ENCODE results near the gene CHRM2.
"Not testable (repeated sequence)": the region's sequence is repeated elsewhere in the genome, so short reads cannot be mapped to it uniquely, and the experiment has no call there.

CHRM2 gene

DNA sequence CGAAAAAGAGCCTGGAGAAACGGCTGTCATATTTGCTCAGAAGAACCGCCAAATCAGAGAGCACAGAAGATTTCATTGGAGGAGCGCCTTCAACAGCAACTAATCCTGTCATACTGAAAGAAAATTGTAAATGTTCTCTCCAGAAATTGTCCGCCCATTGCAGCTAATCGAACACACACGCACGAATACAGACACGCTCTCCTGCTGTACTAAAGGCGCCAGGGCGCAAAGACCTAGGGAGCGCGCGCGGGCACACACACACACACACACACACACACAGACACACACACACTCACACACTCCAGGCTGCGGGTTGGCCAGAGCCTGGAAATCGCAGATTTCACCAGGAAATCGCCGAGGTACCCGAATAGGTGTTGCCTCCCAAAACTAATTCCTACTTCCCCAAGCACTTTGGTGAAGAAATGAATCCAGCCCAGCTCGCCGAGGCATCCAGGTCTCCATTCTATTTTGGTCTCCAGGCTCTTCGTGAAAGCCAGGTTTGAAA is at the start of gene CHRM2:
Gene CHRM2, plus strand, starts transcription at position 157 of the 505 bp plus-strand sequence. CDS start 146,214 bp downstream, outside the sequence.
- no peak for DNase-seq

DNA sequence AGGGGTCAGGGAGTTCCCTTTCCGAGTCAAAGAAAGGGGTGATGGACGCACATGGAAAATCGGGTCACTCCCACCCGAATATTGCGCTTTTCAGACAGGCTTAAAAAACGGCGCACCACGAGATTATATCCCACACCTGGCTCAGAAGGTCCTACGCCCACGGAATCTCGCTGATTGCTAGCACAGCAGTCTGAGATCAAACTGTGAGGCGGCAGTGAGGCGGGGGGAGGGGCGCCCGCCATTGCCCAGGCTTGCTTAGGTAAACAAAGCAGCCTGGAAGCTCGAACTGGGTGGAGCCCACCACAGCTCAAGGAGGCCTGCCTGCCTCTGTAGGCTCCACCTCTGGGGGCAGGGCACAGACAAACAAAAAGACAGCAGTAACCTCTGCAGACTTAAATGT is 37.1 kb upstream of the CHRM2 start:
- not testable (repeated sequence) for DNase-seq

DNA sequence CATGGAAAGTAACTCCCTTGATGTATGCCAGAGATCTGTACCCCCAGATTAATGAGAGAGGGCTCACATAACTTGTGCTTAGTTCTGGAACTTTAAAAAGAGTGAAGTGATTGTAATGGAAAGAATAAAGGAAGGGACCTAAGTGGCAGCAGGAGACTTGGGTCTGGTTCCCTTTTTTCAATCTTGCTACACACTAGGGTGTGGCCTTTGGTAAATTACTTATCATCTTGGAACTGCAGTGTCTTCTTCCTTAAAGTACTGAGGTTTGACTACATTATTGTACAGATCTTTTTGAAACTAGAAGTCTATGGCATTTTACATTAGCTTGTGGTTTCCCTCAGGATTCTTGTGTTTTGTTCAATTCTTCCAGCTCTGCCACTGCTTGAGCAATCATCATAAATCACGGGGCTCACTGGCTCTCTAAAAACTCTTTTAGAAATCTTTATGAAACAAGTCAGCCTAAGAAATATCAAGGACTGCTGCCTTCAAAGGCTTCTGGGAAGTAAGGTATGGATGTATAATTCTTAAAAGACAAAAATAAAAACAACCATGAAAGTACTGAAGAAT is 22.5 kb upstream of the CHRM2 start:
- no peak for DNase-seq

DNA sequence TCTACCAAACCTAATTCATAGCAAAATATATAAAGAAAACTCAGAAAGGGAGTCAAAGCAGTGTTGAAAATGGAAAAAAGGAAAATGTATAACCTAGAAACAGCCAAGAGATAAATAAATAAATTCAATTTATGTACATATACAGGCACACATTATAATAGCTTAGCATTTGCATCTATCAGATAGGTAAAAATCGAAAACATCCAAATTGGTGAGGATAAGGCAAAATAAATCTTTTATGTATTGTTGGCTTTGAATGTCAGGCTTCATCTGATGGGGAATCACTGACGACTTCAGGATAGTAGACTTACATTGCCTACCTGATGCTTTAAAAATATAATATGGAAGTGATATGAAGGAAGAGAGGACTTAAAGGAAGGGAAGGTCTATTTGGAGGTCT is 20.6 kb upstream of the CHRM2 start:
- no peak for DNase-seq

DNA sequence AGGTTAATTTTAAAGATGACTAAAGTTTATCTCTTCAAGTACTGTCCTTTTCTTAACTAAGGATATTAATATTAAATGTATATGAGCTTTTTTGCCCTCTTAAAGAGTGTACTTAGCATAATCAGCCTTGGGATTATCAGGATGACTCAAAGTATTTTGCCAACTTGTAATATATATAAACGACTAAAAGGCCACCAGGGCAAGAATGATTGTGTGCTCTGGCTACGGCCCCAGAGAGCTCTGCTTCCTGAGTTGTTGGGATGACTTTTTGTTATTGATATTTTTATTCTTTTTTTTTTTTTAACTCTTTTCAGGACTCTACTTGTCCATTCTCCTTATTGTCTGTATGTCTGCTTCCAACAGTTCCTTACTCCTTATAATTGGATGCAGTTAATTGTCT is 14.8 kb upstream of the CHRM2 start:
- DNase-seq = no peak

DNA sequence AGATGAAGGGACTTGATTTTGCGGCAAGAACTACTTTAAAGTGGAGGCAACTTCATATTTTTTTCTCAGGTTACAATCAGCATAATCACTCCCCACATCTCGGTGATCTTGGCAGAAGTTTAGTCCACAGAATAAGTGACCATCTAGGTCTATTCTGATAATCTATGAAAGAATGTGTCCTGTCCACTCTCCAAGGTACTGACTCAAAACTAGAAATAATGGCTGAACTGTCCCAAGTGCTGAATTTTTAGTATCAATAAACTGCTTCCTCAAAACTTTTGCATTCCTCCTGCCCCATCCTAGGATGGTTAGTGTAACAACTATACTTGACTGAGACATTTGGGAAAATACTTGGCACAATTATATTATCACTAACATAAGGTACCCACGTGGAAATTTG is 10.9 kb upstream of the CHRM2 start:
- DNase-seq = no peak

DNA sequence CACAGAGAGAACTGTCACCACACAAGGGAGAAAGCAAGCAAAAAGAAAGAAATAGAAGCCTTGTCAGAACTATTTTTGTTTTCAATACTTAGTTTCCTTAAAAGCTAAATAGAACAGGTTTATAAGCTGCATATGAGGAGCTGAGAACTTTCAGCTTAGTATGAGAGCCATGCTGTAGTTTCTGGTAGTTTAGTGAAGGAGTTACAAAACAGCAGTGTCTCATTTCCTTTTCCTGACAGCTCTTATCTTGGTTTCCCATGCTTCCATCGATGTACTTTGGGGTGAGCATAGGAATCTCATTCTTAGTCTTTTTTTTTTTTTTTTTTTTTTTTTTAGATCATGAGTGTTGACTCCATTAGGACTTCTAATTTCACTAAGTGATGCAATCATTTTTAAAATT is 8.6 kb upstream of the CHRM2 start:
- no peak for DNase-seq

DNA sequence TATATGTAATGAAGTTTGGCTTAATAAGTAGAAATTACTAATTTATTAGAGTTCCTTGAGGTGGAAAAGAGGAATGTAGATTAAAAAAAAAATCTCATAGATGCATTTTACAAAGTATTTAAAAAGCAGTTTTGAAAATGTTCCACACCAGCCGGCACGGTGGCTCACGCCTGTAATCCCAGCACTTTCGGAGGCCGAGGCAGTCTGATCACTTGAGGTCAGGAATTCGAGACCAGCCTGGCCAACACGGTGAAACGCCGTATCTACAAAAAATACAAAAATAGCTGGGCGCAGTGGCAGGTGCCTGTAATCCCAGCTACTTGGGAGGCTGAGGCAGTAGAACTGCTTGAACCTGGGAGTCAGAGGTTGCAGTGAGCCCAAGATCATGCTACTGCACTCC is 3.2 kb upstream of the CHRM2 start:
- no peak for DNase-seq

DNA sequence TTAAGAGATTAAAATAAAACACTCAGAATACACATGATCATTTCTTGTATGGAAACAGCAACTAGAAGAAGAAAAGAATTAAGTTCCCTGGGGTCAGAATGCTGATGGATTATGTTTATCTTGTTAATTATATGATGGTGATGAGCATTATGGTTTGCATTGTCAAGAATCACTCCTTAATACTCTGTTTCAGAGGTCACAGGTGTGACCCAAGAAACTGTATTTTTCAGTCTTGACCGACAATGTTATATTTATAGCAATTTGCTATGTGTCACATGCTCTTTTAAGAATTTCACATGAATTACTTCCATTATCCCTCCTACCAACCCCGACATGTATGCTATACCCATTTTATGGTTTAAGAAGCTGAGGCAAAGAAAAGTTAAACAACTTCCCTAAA is 2.7 kb upstream of the CHRM2 start:
- DNase-seq = no peak

DNA sequence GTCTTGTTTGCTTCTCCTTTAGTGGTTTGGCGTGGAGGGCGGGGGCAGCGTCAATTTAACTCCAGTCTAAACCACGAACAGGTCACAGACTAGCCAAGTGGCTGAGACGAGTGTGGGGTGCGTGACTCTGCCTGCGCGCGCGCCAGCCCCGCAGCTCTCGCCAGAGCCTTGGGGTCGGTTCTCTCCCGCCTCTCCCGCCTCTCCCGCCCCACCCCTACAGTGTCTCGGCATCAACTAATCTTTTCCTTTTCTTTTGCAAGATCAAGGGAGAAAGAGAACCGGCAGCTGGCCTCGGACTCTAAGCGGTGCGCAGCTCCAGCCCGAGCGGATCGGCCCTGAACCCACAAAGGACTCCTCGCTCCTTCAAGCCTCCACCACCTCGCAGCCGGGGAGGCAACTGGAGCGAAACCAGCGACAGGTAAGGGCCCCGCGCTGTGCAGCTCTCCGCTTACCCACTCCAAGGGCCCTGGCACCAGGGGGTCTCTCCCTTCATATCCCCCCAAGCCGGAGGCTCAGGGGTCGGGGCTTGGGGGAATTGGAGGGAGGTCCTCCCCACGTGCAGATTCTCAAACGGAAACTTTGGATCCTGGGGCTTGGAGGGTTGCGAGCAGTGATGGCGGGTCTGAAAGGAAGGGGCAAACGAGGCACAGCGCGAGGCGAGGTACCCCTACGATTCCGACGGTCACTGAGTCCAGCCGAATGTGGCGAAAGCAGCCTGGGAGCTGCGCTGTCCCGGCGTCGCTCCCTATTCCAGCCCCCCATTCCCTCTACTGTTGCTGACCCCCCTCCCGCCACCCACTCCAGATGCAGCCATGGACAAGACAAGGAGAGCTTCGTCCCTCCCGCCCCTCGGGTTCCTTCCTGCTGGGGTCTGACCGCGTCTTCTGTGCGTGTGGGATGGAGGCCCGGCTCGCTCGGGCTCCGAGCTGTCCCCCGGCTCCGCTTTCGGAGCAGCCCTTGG is 829 bp downstream of the CHRM2 start:
- no peak for DNase-seq

DNA sequence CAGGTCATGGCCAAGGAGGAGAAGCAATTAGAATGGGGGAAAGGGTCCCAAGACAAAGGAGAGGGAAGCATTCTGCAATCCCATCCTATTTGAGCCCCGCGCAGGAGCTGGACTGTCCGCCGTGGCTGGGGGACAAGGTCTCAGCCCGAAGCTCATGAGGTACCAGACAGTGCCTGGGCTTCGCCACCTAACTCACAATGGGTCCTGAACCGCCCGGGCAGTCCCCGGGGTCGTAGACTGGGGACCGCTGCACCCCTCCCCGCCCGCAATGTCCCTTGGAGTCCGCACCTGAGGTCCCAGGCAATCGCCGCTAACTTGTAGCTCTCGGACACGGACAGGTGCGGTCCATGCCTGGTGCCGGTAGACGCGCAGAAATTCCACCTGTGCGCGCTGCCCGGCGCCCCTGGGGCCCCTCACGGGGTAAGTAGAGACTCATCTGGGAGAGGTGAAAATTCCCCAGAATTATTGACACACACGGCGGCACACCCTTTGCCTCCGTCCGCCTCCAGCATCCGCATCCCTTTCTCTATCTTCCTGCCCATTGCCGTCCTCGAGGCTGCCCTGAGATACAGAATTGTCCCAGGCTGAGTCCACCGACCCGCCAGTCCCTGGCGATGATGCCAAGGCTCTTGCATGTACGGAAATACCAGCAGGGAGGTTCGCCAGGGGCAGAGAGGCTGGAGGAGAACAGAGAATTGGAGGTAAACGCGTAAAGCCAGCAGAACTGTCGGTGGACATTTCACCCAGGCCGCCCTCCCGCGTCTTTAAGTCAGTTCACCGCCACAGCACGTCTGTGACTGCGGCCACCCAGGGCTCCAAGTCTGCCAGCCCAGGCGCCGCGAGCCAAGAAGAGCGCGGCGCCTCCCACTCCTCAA is 1.8 kb downstream of the CHRM2 start:
- no peak for DNase-seq

DNA sequence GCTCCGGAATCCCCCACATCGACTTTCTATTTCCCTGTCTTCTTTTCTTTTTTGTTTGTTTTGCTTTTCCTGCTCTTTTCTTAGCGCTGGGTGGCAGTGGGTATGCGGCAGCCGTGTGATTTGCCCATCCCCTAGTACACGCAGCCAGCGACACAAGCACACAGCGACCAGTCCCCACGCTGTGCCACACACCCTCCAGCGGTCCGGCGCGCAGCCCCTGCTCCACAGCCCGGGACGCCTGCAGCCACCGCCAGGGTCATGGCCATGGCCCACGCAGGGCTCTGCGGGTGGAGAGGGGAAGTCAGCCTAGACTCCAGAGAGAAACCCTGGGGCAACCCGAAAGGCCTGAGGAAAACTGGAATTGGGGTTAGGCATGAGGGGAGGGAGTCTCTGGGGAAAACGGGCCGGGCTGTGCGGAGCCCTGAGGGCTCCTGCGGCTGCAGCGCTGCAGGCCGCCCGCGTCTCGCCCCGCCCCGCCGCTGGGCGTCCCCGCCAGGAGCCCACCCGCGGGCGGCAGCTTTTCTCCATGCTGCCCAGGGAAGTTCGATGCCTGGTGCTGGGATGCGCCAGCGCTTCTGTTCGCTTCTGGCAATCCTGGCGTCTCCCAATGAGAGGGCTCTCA is 2.5 kb downstream of the CHRM2 start:
- DNase-seq = no peak

DNA sequence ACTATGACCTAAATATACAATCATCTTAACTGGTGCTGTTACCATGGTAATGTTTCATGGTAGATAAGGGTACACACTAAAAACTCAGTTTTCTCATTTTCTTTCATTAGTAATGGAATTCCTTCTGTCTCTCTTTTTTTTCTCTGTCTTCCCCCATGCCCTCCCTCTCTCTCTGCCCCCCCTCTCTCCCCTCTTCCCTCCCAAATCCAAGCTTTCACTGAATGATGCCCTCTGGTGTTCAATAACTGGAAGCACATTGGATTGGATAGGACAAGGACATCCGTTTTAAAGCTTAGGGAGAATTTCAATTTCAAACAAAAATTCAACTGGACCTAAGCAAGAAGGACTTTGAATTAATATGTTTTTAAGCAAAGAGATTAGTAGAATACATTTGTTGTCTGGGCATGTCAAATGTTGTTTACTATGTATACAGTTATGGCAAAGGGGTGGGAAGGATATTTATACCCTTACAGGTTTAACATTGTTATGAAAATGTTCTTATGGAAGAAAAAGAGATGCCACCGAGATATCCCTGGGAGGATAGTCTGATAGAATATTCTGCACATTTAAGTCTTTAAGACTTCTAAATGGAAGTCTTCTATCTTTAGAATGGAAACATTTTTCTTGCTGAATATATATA is 6.1 kb downstream of the CHRM2 start:
- no peak for DNase-seq

DNA sequence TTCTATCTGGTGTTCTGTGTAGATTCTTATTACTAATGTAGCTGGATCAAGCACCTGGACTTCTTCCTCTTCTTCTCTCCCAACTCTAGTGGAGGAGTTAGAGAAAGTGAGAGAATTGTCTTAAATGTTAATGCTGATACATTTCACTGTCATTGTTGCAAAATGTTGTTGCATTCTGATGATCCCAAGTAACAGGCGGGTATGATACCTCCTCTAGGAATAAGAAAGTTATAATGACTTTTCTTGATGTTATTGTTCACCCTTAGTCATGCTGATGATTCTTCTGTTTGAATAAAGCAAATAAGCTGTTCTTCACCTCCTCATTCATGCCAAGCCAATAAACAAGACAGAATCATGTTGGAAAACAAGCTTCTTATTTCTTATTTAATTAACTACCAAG is 9.1 kb downstream of the CHRM2 start:
- DNase-seq = no peak

DNA sequence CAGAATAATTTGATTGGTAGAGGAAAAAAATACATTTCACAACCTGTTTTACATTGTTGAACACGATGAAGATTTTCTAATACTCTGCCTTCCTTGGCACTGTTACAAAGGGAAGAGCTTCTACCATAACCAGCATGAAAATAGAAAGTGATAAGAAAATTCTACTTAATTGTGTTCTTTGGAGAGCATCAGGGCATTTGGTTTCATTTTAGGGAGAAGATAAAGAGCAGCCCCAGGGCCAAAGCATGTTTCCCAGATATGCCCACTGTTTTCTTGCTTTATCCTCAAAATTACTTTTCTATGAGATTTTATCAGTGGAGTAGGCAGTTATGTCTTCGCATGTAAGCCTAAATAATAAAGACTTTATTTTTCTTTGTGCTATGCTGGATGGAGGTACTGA is 9.5 kb downstream of the CHRM2 start:
- DNase-seq = no peak

DNA sequence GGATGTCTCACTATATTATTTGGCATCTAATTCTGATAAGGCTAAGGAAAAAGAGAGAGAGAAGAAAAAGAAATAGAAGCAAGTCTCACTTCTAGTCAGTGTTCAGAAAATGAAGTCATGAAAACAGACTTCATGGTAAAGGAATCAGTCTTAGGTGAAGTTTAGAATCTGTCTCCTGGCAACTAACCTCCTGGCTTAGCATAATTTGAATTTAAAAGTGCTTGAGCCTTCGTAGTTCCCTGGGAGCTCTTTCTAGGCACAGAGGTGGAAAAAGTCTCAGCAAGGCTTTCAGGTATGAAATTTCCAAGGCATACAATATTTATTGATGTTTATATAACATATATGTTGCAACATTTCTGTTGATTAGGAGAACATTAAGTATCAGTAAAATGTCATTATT is 10.4 kb downstream of the CHRM2 start:
- DNase-seq = no peak

DNA sequence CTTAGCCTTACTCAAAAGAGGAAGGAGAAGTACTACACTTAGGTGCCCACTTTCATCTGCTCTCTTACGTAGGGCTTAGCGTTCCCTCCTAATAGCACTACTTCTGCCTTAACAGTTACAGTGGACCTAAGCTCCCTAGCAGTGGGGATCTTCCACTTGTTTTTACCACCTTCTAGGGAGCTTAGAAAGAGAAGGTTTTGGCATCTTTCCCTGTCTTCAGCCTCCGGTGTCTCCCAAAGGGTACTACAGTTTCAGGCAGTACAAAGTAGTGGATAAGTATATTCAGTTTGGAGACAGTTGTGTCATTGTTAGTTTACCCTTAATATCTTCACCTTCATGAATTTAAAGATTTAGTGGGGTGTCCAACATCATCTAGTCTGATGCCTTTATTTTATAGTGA is 14.6 kb downstream of the CHRM2 start:
- DNase-seq = no peak

DNA sequence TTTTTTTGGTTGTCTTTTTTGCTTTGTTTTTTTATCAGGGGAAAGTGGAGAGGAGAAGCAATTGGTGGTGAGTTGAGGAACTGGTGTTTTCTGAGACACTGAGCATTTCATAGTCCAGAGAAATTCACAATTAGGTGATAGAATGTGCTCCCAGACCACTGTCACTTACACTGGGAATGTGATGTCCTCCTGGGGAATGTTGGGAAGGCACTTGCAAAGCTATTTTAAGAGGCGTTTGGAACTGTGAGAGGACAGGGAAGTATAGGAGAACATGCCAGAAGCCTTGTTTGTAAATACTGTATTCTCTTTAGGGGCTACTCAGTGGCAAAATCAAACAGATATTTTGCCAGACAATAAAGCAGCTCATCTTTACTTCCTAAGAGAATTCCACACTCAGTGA is 16.0 kb downstream of the CHRM2 start:
- DNase-seq = no peak

DNA sequence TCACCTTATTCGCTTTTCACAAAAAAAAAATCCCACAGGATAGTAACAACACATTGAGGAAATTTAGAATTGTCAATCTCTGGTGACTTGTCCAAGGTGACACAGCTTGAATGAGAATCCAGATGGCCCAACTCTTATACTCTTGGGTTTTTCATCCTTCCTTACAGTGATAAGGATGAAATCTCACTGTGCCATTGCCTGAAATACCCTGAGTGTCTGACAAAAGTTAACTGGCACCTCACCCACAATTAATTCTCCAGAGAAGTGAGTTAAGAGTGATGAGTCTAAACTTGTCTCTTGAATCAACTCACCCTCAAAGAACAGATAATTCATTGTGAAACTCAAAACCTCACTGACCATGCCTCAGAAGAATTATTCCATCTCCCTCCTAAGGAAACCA is 18.9 kb downstream of the CHRM2 start:
- DNase-seq = no peak

DNA sequence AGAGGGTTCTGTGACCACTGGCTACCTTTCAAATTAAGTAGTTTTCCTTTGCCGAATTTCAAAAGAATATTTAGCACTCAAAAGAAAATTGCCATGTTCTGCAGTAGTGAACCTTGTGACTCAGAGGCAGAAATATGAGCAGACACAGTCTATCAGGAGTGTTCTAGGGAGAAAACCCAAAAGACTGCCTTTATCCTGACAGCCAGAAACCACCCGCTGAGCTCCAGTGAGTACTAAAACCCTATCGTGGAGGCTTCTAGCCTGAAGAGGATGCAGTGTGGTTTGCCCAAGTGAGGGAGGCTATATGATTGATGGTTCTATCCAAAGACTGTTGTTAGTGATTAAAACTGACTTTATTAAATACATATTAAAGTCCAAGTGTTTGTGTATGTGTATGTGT is 21.9 kb downstream of the CHRM2 start:
- DNase-seq = no peak

DNA sequence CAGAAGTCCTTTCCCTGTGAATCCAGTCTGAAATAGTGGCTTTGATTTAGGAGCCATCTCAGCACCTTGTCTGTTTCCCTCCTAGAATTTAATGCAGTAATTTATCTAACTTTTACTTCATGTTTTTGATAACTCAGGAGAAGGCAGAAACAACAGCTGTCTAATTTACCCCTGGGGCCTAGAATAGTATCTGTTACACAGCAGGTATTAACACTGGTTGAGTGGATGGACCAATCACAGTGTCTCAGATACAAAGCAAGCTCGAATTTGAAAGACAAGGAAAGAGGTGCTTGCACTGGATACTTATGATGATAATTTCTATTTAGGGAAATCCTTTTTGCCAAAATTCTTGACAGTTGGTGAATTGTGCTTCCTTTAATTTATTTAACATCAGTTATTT is 23.4 kb downstream of the CHRM2 start:
- no peak for DNase-seq

DNA sequence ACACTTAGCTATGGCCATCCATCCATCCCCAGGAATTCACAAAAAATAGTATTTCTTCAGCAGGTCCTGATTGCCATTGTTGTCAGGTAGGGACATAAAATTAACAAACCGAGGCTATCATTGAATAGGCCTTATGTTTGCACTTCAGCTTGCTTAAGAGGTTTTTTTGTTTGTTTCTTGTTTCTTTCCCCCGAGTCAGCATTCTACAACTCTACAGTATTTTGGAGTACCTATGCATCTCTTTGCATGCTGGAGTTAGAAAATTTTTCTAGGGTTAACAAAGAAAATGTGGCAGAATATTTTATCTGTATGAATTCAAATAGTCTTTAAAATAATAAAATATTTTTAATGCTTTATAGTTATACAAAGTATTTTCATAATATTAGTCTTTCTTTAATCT is 26.3 kb downstream of the CHRM2 start:
- DNase-seq = no peak
